HG02852 (cell line): ENCODE results near the gene ERI3.

ENCODE experiments used
- ATAC-seq: cut with Tn5 transposase; IDR thresholded peaks from one replicate; pipeline ENCODE4 v1.9.1; 2021; ENCODE audit warnings: mild to moderate bottlenecking, moderate library complexity; ENCODE audit not compliant: unreplicated experiment

ERI3 gene

GRCh38 chr1:44289530-44289929, 65.5 kb downstream of the ERI3 start:
- ATAC-seq: no peak

GRCh38 chr1:44288883-44289282, 66.2 kb downstream of the ERI3 start:
- no peak for ATAC-seq

GRCh38 chr1:44284184-44284583, 70.9 kb downstream of the ERI3 start:
- no peak for ATAC-seq

GRCh38 chr1:44283524-44284173, 71.4 kb downstream of the ERI3 start:
- ATAC-seq: no peak

- no peak for ATAC-seq
Observed at GRCh38 chr1:44282704-44283426, 72.2 kb downstream of the ERI3 start.

GRCh38 chr1:44281962-44282703, 72.9 kb downstream of the ERI3 start:
- no peak for ATAC-seq

- ATAC-seq: no peak
Observed at GRCh38 chr1:44276901-44277300, 78.2 kb downstream of the ERI3 start.

- ATAC-seq: no peak
Observed at GRCh38 chr1:44275991-44276405, 79.1 kb downstream of the ERI3 start.

- ATAC-seq: no peak
Observed at GRCh38 chr1:44275296-44275962, 79.6 kb downstream of the ERI3 start.

GRCh38 chr1:44273560-44274350, 81.3 kb downstream of the ERI3 start:
- no peak for ATAC-seq

- no peak for ATAC-seq
Observed at GRCh38 chr1:44272992-44273391, 82.1 kb downstream of the ERI3 start.

- ATAC-seq: no peak
Observed at GRCh38 chr1:44271646-44272045, 83.4 kb downstream of the ERI3 start.

GRCh38 chr1:44270686-44271628, 84.1 kb downstream of the ERI3 start:
- no peak for ATAC-seq

- ATAC-seq: no peak
Observed at GRCh38 chr1:44268054-44268453, 87.0 kb downstream of the ERI3 start.

GRCh38 chr1:44267438-44267837, 87.6 kb downstream of the ERI3 start:
- no peak for ATAC-seq

GRCh38 chr1:44266400-44267344, 88.4 kb downstream of the ERI3 start:
- no peak for ATAC-seq

GRCh38 chr1:44265656-44266358, 89.2 kb downstream of the ERI3 start:
- no peak for ATAC-seq

GRCh38 chr1:44264451-44264771, 90.6 kb downstream of the ERI3 start:
- no peak for ATAC-seq
